Central memory CD8-positive, alpha-beta T cell (primary cell): ENCODE measurements around the gene P4HA1.
"Not testable (repeated sequence)": the region's sequence is repeated elsewhere in the genome, so short reads cannot be mapped to it uniquely, and the experiment has no call there.

ENCODE experiments used
- ATAC-seq: fragments of 150-1000 bp; cut with Tn5 transposase; replicated peaks from 2 replicates; pipeline ENCODE4 v1.10.0; 2022; ENCODE audit warnings: mild to moderate bottlenecking, moderate FRiP score, moderate number of reproducible peaks; ENCODE audit not compliant: poor library complexity, severe bottlenecking; ENCODE audit errors: extremely low read depth
- DNase-seq, 2 donors: peaks; one replicate each; pipeline ENCODE4 v3.0.0; 2021; ENCODE audit warnings: low spot score in 2 of 2
- H3K27ac Mint-ChIP-seq: one replicate; pipeline ENCODE4 v1.8.0; 2022; ENCODE audit warnings: low read depth, mild to moderate bottlenecking, moderate library complexity, mixed read lengths
- H3K27me3 Mint-ChIP-seq: one replicate; pipeline ENCODE4 v1.8.0; 2022; ENCODE audit warnings: mixed read lengths
- H3K36me3 Mint-ChIP-seq: one replicate; pipeline ENCODE4 v1.8.0; 2022; ENCODE audit warnings: mild to moderate bottlenecking, moderate library complexity, mixed read lengths; ENCODE audit not compliant: insufficient read depth
- H3K4me1 Mint-ChIP-seq: one replicate; pipeline ENCODE4 v1.8.0; 2022; ENCODE audit warnings: mixed read lengths
- H3K4me3 Mint-ChIP-seq: one replicate; pipeline ENCODE4 v1.8.0; 2022; ENCODE audit warnings: mild to moderate bottlenecking, moderate library complexity, mixed read lengths
- H3K9me3 Mint-ChIP-seq: one replicate; pipeline ENCODE4 v1.8.0; 2022; ENCODE audit warnings: mixed read lengths

The P4HA1 gene

GRCh38 chr10:73022961-73023360 lies 73.7 kb downstream of the P4HA1 start:
- not testable (repeated sequence) for H3K27me3 Mint-ChIP-seq, H3K9me3 Mint-ChIP-seq, ATAC-seq, DNase-seq, H3K4me3 Mint-ChIP-seq
- Mint-ChIP-seq H3K36me3 (peaks cover 26% of the 10 kb centered on the region), H3K4me1 (peaks cover 33% of the 10 kb centered on the region), H3K27ac (peak overlapping the region; percentile 2)

GRCh38 chr10:73021538-73022164 lies 75.0 kb downstream of the P4HA1 start:
- Mint-ChIP-seq H3K36me3 (peaks cover 17% of the 10 kb centered on the region), H3K4me1 (peaks cover 33% of the 10 kb centered on the region)
- not testable (repeated sequence) for H3K9me3 Mint-ChIP-seq, H3K4me3 Mint-ChIP-seq, H3K27me3 Mint-ChIP-seq, ATAC-seq, H3K27ac Mint-ChIP-seq, DNase-seq

DNA sequence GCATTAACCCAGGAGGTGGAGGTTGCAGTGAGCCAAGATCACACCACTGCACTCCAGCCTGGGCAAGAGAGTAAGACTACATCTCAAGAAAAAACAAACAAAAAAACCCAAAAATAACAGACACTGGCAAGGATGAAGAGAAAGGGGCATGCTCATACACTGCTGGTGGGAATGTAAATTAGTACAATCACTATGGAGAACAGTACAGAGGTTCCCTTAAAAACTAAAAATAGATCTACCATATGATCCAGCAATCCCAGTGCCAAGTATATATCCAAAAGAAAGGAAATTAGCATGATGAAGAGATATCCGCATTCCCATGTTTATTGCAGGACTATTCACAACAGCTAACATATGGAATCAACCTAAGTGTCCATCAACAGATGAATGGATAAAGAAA lies 75.6 kb downstream of the P4HA1 start:
- DNase-seq (no peak), ATAC-seq (no peak)
- Mint-ChIP-seq H3K4me1 (peaks cover 33% of the 10 kb centered on the region), H3K4me3 (no peak overlapping the region), H3K27me3 (no peaks in the 10 kb centered on the region), H3K27ac (no peak overlapping the region), H3K36me3 (peaks cover 18% of the 10 kb centered on the region), H3K9me3 (no peaks in the 10 kb centered on the region)

- H3K4me1 Mint-ChIP-seq: peaks cover 20% of the 10 kb centered on the region
- H3K36me3 Mint-ChIP-seq: peaks cover 14% of the 10 kb centered on the region
- DNase-seq (no peak), ATAC-seq (no peak)
- H3K27me3 Mint-ChIP-seq: no peaks in the 10 kb centered on the region
- no peaks in the 10 kb centered on the region for H3K9me3 Mint-ChIP-seq
- no peak overlapping the region for H3K4me3 Mint-ChIP-seq
- H3K27ac Mint-ChIP-seq: no peak overlapping the region
These were observed 77.6 kb downstream of the P4HA1 start for GRCh38 chr10:73019100-73019499.

DNA sequence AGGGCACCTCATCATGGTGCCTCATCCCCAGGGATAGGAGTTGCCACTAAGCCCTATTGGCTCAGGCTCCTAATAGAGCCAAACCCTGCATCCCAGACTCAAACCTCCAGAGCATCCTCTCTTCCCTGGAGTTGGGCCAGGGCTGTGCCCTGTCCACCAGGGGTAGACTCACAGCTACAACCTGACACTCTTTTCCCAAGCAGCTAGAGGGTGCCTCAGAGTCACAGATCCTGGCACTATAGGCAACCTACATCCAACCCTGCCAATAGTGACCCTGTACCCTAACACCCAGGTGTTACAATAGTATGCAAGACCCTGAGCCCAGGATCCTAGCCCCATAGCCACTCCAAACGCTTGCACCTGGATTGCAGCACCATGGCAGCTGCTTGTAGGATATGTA lies 78.0 kb downstream of the P4HA1 start:
- H3K9me3 Mint-ChIP-seq: no peaks in the 10 kb centered on the region
- no peak for DNase-seq
- peaks cover 14% of the 10 kb centered on the region for H3K36me3 Mint-ChIP-seq
- H3K27me3 Mint-ChIP-seq: no peaks in the 10 kb centered on the region
- peaks cover 17% of the 10 kb centered on the region for H3K4me1 Mint-ChIP-seq
- H3K4me3 Mint-ChIP-seq: no peak overlapping the region
- no peak overlapping the region for H3K27ac Mint-ChIP-seq
- no peak for ATAC-seq

- H3K27me3 Mint-ChIP-seq: no peaks in the 10 kb centered on the region
- no peak overlapping the region for H3K4me3 Mint-ChIP-seq
- DNase-seq (no peak), ATAC-seq (no peak)
- H3K27ac Mint-ChIP-seq: no peak overlapping the region
- H3K36me3 Mint-ChIP-seq: peaks cover 15% of the 10 kb centered on the region
- H3K4me1 Mint-ChIP-seq: peaks cover 13% of the 10 kb centered on the region
- no peaks in the 10 kb centered on the region for H3K9me3 Mint-ChIP-seq
These were observed 78.6 kb downstream of the P4HA1 start for GRCh38 chr10:73017955-73018480.

- H3K4me1 Mint-ChIP-seq: no peaks in the 10 kb centered on the region
- no peak overlapping the region for H3K4me3 Mint-ChIP-seq
- ATAC-seq (no peak), DNase-seq (no peak)
- no peak overlapping the region for H3K27ac Mint-ChIP-seq
- no peaks in the 10 kb centered on the region for H3K9me3 Mint-ChIP-seq
- no peaks in the 10 kb centered on the region for H3K27me3 Mint-ChIP-seq
- H3K36me3 Mint-ChIP-seq: peaks cover 14% of the 10 kb centered on the region
These were observed 80.9 kb downstream of the P4HA1 start for GRCh38 chr10:73015779-73016178.

DNA sequence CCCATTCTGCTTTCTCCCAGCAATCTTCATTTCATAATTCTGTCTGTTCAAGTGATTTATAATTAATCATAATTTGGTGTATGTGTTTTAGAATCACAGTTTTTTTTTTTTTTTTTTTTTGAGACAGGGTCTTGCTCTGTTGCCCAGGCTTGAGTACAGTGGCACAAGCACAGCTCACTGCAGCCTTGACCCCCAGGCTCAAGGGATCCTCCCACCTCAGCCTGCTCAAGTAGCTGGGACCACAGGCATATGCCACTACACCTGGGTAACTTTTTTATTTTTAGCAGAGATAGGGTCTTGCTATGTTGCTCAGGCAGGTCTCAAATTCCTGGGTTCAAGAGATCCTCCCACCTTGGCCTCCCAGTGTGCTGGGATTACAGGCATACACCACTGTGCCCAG lies 92.8 kb downstream of the P4HA1 start:
- Mint-ChIP-seq H3K4me3 (no peak overlapping the region), H3K4me1 (no peaks in the 10 kb centered on the region), H3K9me3 (no peaks in the 10 kb centered on the region), H3K27ac (no peak overlapping the region), H3K27me3 (no peaks in the 10 kb centered on the region), H3K36me3 (peaks cover 12% of the 10 kb centered on the region)
- no peak for DNase-seq
- no peak for ATAC-seq

GRCh38 chr10:73000973-73001372 lies 95.7 kb downstream of the P4HA1 start:
- no peak for ATAC-seq
- H3K36me3 Mint-ChIP-seq: peaks cover 5% of the 10 kb centered on the region
- H3K27ac Mint-ChIP-seq: no peak overlapping the region

GRCh38 chr10:72997099-72997498 lies 99.6 kb downstream of the P4HA1 start:
- ATAC-seq (no peak), DNase-seq (no peak)
- H3K9me3 Mint-ChIP-seq: peaks cover 6% of the 10 kb centered on the region
- no peaks in the 10 kb centered on the region for H3K4me1 Mint-ChIP-seq
- no peaks in the 10 kb centered on the region for H3K27me3 Mint-ChIP-seq
- peaks cover 8% of the 10 kb centered on the region for H3K36me3 Mint-ChIP-seq
- H3K4me3 Mint-ChIP-seq: no peak overlapping the region
- H3K27ac Mint-ChIP-seq: no peak overlapping the region

More at GRCh38 chr10:73000973-73001372, 95.7 kb downstream of the P4HA1 start:
- no peaks in the 10 kb centered on the region for H3K4me1 Mint-ChIP-seq
- peaks cover 6% of the 10 kb centered on the region for H3K9me3 Mint-ChIP-seq
- no peak overlapping the region for H3K4me3 Mint-ChIP-seq
- no peaks in the 10 kb centered on the region for H3K27me3 Mint-ChIP-seq
- DNase-seq: no peak

DNA sequence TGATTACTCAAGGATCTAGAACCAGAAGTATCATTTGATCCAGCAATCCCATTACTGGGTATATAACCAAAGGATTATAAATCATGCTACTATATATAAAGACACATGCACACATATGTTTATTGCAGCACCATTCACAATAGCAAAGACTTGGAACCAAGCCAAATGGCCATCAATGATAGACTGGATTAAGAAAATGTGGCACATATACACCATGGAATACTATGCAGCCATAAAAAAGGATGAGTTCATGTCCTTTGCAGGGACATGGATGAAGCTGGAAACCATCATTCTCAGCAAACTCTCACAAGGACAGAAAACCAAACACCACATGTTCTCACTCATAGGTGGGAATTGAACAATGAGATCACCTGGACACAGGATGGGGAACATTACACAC lies 101.2 kb downstream of the P4HA1 start:
- not testable (repeated sequence) for H3K27me3 Mint-ChIP-seq, H3K4me3 Mint-ChIP-seq, DNase-seq, H3K27ac Mint-ChIP-seq, ATAC-seq, H3K9me3 Mint-ChIP-seq, H3K4me1 Mint-ChIP-seq, H3K36me3 Mint-ChIP-seq

- not testable (repeated sequence) for H3K27me3 Mint-ChIP-seq, H3K27ac Mint-ChIP-seq, H3K36me3 Mint-ChIP-seq, H3K4me1 Mint-ChIP-seq, H3K9me3 Mint-ChIP-seq, DNase-seq, H3K4me3 Mint-ChIP-seq, ATAC-seq
These were observed 106.9 kb downstream of the P4HA1 start for GRCh38 chr10:72989771-72990170.

GRCh38 chr10:72984618-72985017 lies 112.0 kb downstream of the P4HA1 start:
- H3K27me3 Mint-ChIP-seq: peaks cover 35% of the 10 kb centered on the region
- not testable (repeated sequence) for H3K9me3 Mint-ChIP-seq, H3K4me3 Mint-ChIP-seq, DNase-seq, H3K36me3 Mint-ChIP-seq, ATAC-seq, H3K4me1 Mint-ChIP-seq, H3K27ac Mint-ChIP-seq
